HG03571 (cell line): ENCODE results near the gene CDK5R2.

Source experiments
- ATAC-seq: cut with Tn5 transposase; IDR thresholded peaks from one replicate; pipeline ENCODE4 v1.9.1; 2021; ENCODE audit not compliant: unreplicated experiment

CDK5R2 gene

GRCh38 chr2:218961651-218962570 lies 2.4 kb downstream of the CDK5R2 start:
- ATAC-seq = no peak

GRCh38 chr2:218962859-218963492 lies 3.5 kb downstream of the CDK5R2 start:
- ATAC-seq = no peak

GRCh38 chr2:218963601-218964000 lies 4.1 kb downstream of the CDK5R2 start:
- no peak for ATAC-seq

GRCh38 chr2:218964041-218964771 lies 4.7 kb downstream of the CDK5R2 start:
- ATAC-seq = no peak

GRCh38 chr2:218970894-218971293 lies 11.4 kb downstream of the CDK5R2 start:
- no peak for ATAC-seq

- ATAC-seq = no peak
Measured at GRCh38 chr2:218975060-218975777, 15.8 kb downstream of the CDK5R2 start.

GRCh38 chr2:218979846-218980734 lies 20.6 kb downstream of the CDK5R2 start:
- ATAC-seq = peak; percentile 87

- ATAC-seq = no peak
Measured at GRCh38 chr2:218980735-218981389, 21.4 kb downstream of the CDK5R2 start.

- no peak for ATAC-seq
Measured at GRCh38 chr2:218981390-218981880, 22.0 kb downstream of the CDK5R2 start.

- no peak for ATAC-seq
Measured at GRCh38 chr2:218981881-218982585, 22.6 kb downstream of the CDK5R2 start.

GRCh38 chr2:218982586-218983262 lies 23.3 kb downstream of the CDK5R2 start:
- no peak for ATAC-seq

- no peak for ATAC-seq
Measured at GRCh38 chr2:218983263-218983933, 23.9 kb downstream of the CDK5R2 start.

GRCh38 chr2:218983934-218984238 lies 24.4 kb downstream of the CDK5R2 start:
- no peak for ATAC-seq

- no peak for ATAC-seq
Measured at GRCh38 chr2:218984239-218985020, 25.0 kb downstream of the CDK5R2 start.

- ATAC-seq = no peak
Measured at GRCh38 chr2:218985021-218985324, 25.5 kb downstream of the CDK5R2 start, which contains the start of gene FEV. Gene FEV, minus strand, starts transcription at chr2:218985184. Its CDS starts 109 bp downstream, at chr2:218985075.

- no peak for ATAC-seq
Measured at GRCh38 chr2:218985325-218986091, 26.0 kb downstream of the CDK5R2 start.
